HG02981 (cell line): ENCODE results near the gene ARHGAP30.
A peak's percentile ranks its signal among the peaks of the same experiment; 100 is the strongest.
"Not testable (repeated sequence)": the region's sequence is repeated elsewhere in the genome, so short reads cannot be mapped to it uniquely, and the experiment has no call there.

Experiments used
- ATAC-seq: cut with Tn5 transposase; IDR thresholded peaks from one replicate; pipeline ENCODE4 v1.9.1; 2021; ENCODE audit warnings: mild to moderate bottlenecking, moderate library complexity; ENCODE audit not compliant: unreplicated experiment

The ARHGAP30 gene

GRCh38 chr1:161044535-161044907 is 25.2 kb downstream of the ARHGAP30 start:
- ATAC-seq, result no peak

GRCh38 chr1:161039546-161039945 is 30.1 kb downstream of the ARHGAP30 start:
- ATAC-seq, result no peak

GRCh38 chr1:161039154-161039545 is 30.5 kb downstream of the ARHGAP30 start:
- ATAC-seq, result no peak

GRCh38 chr1:161038523-161039153 is 31.1 kb downstream of the ARHGAP30 start, which contains the start of gene TSTD1:
Gene TSTD1 (minus strand): TSS chr1:161038964. CDS start chr1:161038889, 75 bp downstream.
- ATAC-seq, result peak; percentile 90

GRCh38 chr1:161037661-161038522 is 31.8 kb downstream of the ARHGAP30 start:
- ATAC-seq, result no peak

- no peak for ATAC-seq
Observed at GRCh38 chr1:161033751-161034150, 35.9 kb downstream of the ARHGAP30 start.

- ATAC-seq, result no peak
Observed at GRCh38 chr1:161032409-161032808, 37.3 kb downstream of the ARHGAP30 start.

- no peak for ATAC-seq
Observed at GRCh38 chr1:161031874-161032273, 37.8 kb downstream of the ARHGAP30 start.

GRCh38 chr1:161029466-161029865 is 40.2 kb downstream of the ARHGAP30 start:
- not testable (repeated sequence) for ATAC-seq

GRCh38 chr1:161026954-161027353 is 42.7 kb downstream of the ARHGAP30 start:
- not testable (repeated sequence) for ATAC-seq

- ATAC-seq, result not testable (repeated sequence)
Observed at GRCh38 chr1:161022432-161022831, 47.3 kb downstream of the ARHGAP30 start.

GRCh38 chr1:161021970-161022353 is 47.7 kb downstream of the ARHGAP30 start:
- no peak for ATAC-seq

GRCh38 chr1:161021165-161021969 is 48.3 kb downstream of the ARHGAP30 start:
- peak; percentile 74 for ATAC-seq

- ATAC-seq, result peak; percentile 29
Observed at GRCh38 chr1:161020509-161021164, 49.1 kb downstream of the ARHGAP30 start, which contains the start of gene F11R. Gene F11R (minus strand): TSS chr1:161021152. CDS start chr1:161021073, 79 bp downstream.

- no peak for ATAC-seq
Observed at GRCh38 chr1:161019751-161020495, 49.8 kb downstream of the ARHGAP30 start.

GRCh38 chr1:161019111-161019660 is 50.5 kb downstream of the ARHGAP30 start:
- ATAC-seq, result not testable (repeated sequence)

- ATAC-seq, result no peak
Observed at GRCh38 chr1:161018631-161018930, 51.1 kb downstream of the ARHGAP30 start.

GRCh38 chr1:161017756-161018630 is 51.7 kb downstream of the ARHGAP30 start:
- no peak for ATAC-seq

- ATAC-seq, result not testable (repeated sequence)
Observed at GRCh38 chr1:161017181-161017580, 52.5 kb downstream of the ARHGAP30 start.
